ENCODE data around the gene CAMK2B. TPM values are rescaled to one million over a fixed set of nuclear protein-coding genes. Genes with fewer than 3 reads are reported as not detected.

The CAMK2B gene
- total RNA-seq, 1 experiment from 2014 or later, result 0.34 TPM

- no peak for DNase-seq (ENCODE audit: low read depth, low spot score)
- BruUV-seq (replicated peaks), result no TSS peak
- CTCF ChIA-PET, result no interaction called here
- no peaks in the 10 kb centered on the region for H3K9me3 ChIP-seq (ENCODE audit: control insufficient read depth in 1 of 2, insufficient read depth in 1 of 2, low read depth in 1 of 2, low read length in 2 of 2)
- H3K4me3 ChIP-seq (replicated peaks in 1 of 2; ENCODE audit: low read depth in 1 of 2, low read length in 2 of 2), result no peak overlapping the region
- no peak overlapping the region for H2AFZ ChIP-seq (ENCODE audit: low read depth, low read length, poor library complexity, severe bottlenecking)
- RAD21 ChIA-PET (ENCODE audit: low non-redundant PET in 1 of 2, low total read pairs in 2 of 2, uncharacterized antibody in 2 of 2, unreplicated experiment in 2 of 2), result no interaction called here
- H3K4me1 ChIP-seq (ENCODE audit: control insufficient read depth in 1 of 2, insufficient read depth in 2 of 2, low read length in 2 of 2), result no peaks in the 10 kb centered on the region
- no peaks in the 10 kb centered on the region for H3K9me2 ChIP-seq (ENCODE audit: insufficient read depth)
- intact Hi-C loops (cut with micrococcal nuclease), result no loop called here
- no peak overlapping the region for H3K9ac ChIP-seq (ENCODE audit: low read length)
- no peak overlapping the region for H3K27ac ChIP-seq (ENCODE audit: low read depth, low read length)
- H3K4me2 ChIP-seq (ENCODE audit: low read length), result no peak overlapping the region
- H3K36me3 ChIP-seq (ENCODE audit: control insufficient read depth in 1 of 2, insufficient read depth in 2 of 2, low read length in 2 of 2), result peaks cover 0 to 7% of the 10 kb centered on the region in 2 experiments; a peak in 2 of 4 replicates
- ATAC-seq, result no peak
- no peaks in the 10 kb centered on the region for H4K20me1 ChIP-seq (ENCODE audit: insufficient read depth)
- TF ChIP-seq, protein P1, sequence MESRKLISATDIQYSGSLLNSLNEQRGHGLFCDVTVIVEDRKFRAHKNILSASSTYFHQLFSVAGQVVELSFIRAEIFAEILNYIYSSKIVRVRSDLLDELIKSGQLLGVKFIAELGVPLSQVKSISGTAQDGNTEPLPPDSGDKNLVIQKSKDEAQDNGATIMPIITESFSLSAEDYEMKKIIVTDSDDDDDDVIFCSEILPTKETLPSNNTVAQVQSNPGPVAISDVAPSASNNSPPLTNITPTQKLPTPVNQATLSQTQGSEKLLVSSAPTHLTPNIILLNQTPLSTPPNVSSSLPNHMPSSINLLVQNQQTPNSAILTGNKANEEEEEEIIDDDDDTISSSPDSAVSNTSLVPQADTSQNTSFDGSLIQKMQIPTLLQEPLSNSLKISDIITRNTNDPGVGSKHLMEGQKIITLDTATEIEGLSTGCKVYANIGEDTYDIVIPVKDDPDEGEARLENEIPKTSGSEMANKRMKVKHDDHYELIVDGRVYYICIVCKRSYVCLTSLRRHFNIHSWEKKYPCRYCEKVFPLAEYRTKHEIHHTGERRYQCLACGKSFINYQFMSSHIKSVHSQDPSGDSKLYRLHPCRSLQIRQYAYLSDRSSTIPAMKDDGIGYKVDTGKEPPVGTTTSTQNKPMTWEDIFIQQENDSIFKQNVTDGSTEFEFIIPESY (IDR thresholded peaks at IDR 0.05; ENCODE audit: extremely low read depth, insufficient replicate concordance, low read length), result no peak
- TF ChIP-seq, protein P2, sequence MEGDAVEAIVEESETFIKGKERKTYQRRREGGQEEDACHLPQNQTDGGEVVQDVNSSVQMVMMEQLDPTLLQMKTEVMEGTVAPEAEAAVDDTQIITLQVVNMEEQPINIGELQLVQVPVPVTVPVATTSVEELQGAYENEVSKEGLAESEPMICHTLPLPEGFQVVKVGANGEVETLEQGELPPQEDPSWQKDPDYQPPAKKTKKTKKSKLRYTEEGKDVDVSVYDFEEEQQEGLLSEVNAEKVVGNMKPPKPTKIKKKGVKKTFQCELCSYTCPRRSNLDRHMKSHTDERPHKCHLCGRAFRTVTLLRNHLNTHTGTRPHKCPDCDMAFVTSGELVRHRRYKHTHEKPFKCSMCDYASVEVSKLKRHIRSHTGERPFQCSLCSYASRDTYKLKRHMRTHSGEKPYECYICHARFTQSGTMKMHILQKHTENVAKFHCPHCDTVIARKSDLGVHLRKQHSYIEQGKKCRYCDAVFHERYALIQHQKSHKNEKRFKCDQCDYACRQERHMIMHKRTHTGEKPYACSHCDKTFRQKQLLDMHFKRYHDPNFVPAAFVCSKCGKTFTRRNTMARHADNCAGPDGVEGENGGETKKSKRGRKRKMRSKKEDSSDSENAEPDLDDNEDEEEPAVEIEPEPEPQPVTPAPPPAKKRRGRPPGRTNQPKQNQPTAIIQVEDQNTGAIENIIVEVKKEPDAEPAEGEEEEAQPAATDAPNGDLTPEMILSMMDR (IDR thresholded peaks at IDR 0.05 in 2 of 3, conservative IDR thresholded peaks at IDR 0.05 in 1 of 3; ENCODE audit: borderline replicate concordance in 1 of 3, insufficient read depth in 1 of 3, low read depth in 2 of 3, low read length in 2 of 3), result no peak
- no peak for TF ChIP-seq CBX3 (IDR thresholded peaks at IDR 0.05; ENCODE audit: low read depth)
- no peak for TF ChIP-seq ZNF274 (IDR thresholded peaks at IDR 0.05; ENCODE audit: low read depth, low read length)
- no peak for TF ChIP-seq SIN3A (IDR thresholded peaks at IDR 0.05; ENCODE audit: low read depth)
- TF ChIP-seq, protein P3, sequence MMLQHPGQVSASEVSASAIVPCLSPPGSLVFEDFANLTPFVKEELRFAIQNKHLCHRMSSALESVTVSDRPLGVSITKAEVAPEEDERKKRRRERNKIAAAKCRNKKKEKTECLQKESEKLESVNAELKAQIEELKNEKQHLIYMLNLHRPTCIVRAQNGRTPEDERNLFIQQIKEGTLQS (IDR thresholded peaks at IDR 0.05), result no peak
- TF ChIP-seq, protein P4, sequence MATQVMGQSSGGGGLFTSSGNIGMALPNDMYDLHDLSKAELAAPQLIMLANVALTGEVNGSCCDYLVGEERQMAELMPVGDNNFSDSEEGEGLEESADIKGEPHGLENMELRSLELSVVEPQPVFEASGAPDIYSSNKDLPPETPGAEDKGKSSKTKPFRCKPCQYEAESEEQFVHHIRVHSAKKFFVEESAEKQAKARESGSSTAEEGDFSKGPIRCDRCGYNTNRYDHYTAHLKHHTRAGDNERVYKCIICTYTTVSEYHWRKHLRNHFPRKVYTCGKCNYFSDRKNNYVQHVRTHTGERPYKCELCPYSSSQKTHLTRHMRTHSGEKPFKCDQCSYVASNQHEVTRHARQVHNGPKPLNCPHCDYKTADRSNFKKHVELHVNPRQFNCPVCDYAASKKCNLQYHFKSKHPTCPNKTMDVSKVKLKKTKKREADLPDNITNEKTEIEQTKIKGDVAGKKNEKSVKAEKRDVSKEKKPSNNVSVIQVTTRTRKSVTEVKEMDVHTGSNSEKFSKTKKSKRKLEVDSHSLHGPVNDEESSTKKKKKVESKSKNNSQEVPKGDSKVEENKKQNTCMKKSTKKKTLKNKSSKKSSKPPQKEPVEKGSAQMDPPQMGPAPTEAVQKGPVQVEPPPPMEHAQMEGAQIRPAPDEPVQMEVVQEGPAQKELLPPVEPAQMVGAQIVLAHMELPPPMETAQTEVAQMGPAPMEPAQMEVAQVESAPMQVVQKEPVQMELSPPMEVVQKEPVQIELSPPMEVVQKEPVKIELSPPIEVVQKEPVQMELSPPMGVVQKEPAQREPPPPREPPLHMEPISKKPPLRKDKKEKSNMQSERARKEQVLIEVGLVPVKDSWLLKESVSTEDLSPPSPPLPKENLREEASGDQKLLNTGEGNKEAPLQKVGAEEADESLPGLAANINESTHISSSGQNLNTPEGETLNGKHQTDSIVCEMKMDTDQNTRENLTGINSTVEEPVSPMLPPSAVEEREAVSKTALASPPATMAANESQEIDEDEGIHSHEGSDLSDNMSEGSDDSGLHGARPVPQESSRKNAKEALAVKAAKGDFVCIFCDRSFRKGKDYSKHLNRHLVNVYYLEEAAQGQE (IDR thresholded peaks at IDR 0.05; ENCODE audit: low read depth), result no peak
- no peak for TF ChIP-seq ZFX (IDR thresholded peaks at IDR 0.05)
- no peak for TF ChIP-seq EZH2phosphoT487 (IDR thresholded peaks at IDR 0.05; ENCODE audit: borderline replicate concordance)
- no peak for TF ChIP-seq CEBPB (IDR thresholded peaks at IDR 0.05; ENCODE audit: low read depth)
- no peak for TF ChIP-seq YY1 (IDR thresholded peaks at IDR 0.05; ENCODE audit: extremely low read depth, insufficient replicate concordance, low read depth, low read length)
- no peak for TF ChIP-seq POLR2AphosphoS5 (IDR thresholded peaks at IDR 0.05; ENCODE audit: low read depth, low read length)
- TF ChIP-seq SP1 (IDR thresholded peaks at IDR 0.05; ENCODE audit: low read depth), result no peak
- TF ChIP-seq POLR2A (IDR thresholded peaks at IDR 0.05; ENCODE audit: borderline replicate concordance, extremely low read depth, insufficient read depth, insufficient read length), result no peak
- no peak for TF ChIP-seq SRF (IDR thresholded peaks at IDR 0.05; ENCODE audit: low read depth)
- no peak for TF ChIP-seq EZH2 (IDR thresholded peaks at IDR 0.05)
- H3K27me3 ChIP-seq (ENCODE audit: insufficient read depth, low read length), result no peaks in the 10 kb centered on the region
- no peaks in the 10 kb centered on the region for H3K79me2 ChIP-seq (ENCODE audit: insufficient read depth, low read length)
- POLR2A ChIA-PET, result no interaction called here
Measured at GRCh38 chr7:44217852-44218402, 107.5 kb downstream of the CAMK2B start.
